ENCODE data around the gene SNAPC2.

SNAPC2 gene

GRCh38 chr19:7894612-7895309 lies 25.4 kb upstream of the SNAPC2 start:
- no peak overlapping the region for H3K4me3 ChIP-seq (ENCODE audit: low read length)

DNA sequence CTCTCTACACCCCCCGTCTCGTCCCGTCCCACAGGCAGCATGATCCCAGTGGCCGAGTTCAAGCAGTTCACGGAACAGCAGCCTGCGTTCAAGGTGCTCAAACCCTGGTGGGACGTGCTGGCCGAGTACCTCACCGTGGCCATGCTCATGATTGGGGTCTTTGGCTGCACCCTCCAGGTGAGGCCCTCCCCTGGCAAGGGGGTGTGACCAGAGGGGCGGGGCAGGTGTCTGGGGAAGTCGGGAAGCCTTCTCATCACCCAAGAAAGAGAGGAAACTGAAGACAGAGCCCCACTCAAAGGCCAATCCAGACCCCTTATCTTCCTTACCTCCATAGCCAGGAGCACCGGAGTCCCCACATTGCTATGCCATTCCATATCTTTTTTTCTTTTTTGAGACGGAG lies 24.6 kb upstream of the SNAPC2 start:
- no peak overlapping the region for H3K4me3 ChIP-seq (ENCODE audit: low read length)
- TF ChIP-seq CTCF (conservative IDR thresholded peaks at IDR 0.05; ENCODE audit: low read depth, low read length), result no peak
- DNase-seq (ENCODE audit: low read depth), result no peak

More at GRCh38 chr19:7894612-7895309, 25.4 kb upstream of the SNAPC2 start:
- peak; percentile 1 for TF ChIP-seq CTCF (conservative IDR thresholded peaks at IDR 0.05; ENCODE audit: low read depth, low read length)
- DNase-seq (ENCODE audit: low read depth), result no peak

DNA sequence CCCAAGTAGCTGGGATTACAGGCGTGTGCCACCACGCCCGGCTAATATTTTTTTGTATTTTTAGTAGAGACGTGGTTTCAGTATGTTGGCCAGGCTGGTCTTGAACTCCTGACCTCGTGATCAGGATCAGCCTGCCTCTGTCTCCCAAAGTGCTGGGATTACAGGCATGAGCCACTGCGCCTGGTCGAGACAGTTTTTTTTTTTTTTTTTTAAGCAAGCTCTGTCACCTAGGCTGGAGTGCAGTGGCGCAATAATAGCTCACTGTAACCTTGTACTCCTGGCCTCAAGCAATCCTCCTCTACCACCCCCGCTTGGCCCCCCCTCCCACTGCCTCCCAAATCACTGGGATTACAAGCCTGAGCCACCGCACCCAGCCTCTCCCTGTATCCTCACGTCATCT lies 22.8 kb upstream of the SNAPC2 start:
- no peak overlapping the region for H3K4me3 ChIP-seq (ENCODE audit: low read length)

DNA sequence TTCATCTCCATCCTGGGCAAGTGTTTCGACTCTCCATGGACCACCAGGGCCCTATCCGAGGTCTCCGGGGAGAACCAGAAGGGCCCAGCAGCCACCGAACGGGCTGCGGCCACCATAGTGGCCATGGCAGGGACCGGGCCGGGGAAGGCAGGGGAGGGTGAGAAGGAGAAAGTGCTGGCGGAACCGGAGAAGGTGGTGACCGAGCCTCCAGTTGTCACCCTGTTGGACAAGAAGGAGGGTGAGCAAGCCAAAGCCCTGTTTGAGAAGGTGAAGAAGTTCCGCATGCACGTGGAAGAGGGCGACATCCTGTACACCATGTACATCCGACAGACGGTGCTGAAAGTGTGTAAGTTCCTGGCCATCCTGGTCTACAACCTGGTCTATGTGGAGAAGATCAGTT lies 21.2 kb upstream of the SNAPC2 start:
- TF ChIP-seq CTCF (conservative IDR thresholded peaks at IDR 0.05; ENCODE audit: low read depth, low read length), result no peak
- DNase-seq (ENCODE audit: low read depth), result no peak
- no peak overlapping the region for H3K4me3 ChIP-seq (ENCODE audit: low read length)

More for the DNA sequence above, 22.8 kb upstream of the SNAPC2 start:
- TF ChIP-seq CTCF (conservative IDR thresholded peaks at IDR 0.05; ENCODE audit: low read depth, low read length), result no peak
- no peak for DNase-seq (ENCODE audit: low read depth)

DNA sequence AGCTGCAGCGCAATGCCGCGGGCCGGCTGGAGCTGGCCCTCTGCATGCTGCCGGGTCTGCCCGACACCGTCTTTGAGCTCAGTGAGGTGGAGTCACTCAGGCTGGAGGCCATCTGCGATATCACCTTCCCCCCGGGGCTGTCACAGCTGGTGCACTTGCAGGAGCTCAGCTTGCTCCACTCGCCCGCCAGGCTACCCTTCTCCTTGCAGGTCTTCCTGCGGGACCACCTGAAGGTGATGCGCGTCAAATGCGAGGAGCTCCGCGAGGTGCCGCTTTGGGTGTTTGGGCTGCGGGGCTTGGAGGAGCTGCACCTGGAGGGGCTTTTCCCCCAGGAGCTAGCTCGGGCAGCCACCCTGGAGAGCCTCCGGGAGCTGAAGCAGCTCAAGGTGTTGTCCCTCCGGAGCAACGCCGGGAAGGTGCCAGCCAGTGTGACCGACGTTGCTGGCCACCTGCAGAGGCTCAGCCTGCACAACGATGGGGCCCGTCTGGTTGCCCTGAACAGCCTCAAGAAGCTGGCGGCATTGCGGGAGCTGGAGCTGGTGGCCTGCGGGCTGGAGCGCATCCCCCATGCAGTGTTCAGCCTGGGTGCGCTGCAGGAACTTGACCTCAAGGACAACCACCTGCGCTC lies 20.3 kb upstream of the SNAPC2 start:
- DNase-seq (ENCODE audit: low read depth), result no peak
- no peak for TF ChIP-seq CTCF (conservative IDR thresholded peaks at IDR 0.05; ENCODE audit: low read depth, low read length)
- no peak overlapping the region for H3K4me3 ChIP-seq (ENCODE audit: low read length)

DNA sequence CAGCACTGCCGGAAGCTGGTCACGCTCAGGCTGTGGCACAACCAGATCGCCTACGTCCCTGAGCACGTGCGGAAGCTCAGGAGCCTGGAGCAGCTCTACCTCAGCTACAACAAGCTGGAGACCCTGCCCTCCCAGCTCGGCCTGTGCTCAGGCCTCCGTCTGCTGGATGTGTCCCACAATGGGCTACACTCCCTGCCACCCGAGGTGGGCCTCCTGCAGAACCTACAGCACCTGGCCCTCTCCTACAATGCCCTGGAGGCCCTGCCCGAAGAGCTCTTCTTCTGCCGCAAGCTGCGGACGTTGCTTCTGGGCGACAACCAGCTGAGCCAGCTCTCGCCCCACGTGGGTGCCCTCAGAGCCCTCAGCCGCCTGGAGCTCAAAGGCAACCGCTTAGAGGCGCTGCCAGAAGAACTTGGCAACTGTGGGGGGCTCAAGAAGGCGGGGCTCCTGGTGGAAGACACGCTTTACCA lies 19.7 kb upstream of the SNAPC2 start:
- TF ChIP-seq CTCF (conservative IDR thresholded peaks at IDR 0.05; ENCODE audit: low read depth, low read length), result no peak
- no peak for DNase-seq (ENCODE audit: low read depth)
- H3K4me3 ChIP-seq (ENCODE audit: low read length), result no peak overlapping the region

- H3K4me3 ChIP-seq (ENCODE audit: low read length), result no peak overlapping the region
- no peak for TF ChIP-seq CTCF (conservative IDR thresholded peaks at IDR 0.05; ENCODE audit: low read depth, low read length)
- no peak for DNase-seq (ENCODE audit: low read depth)
Observed at GRCh38 chr19:7900931-7901330, 19.2 kb upstream of the SNAPC2 start.

All from retinal pigment epithelial cell (primary cell).